ENCODE results near the gene C10orf71. TPM values are rescaled to one million over a fixed set of nuclear protein-coding genes. Genes with fewer than 3 reads are reported as not detected.

The C10orf71 gene
- polyA plus RNA-seq (2013, experiment 1 of 2), result not detected
- polyA plus RNA-seq (2013, experiment 2 of 2), result 0.01 TPM

GRCh38 chr10:49298983-49299815 is at the start of gene C10orf71:
Gene C10orf71, plus strand, starts transcription at chr10:49299170. Its CDS starts 23,376 bp downstream, at chr10:49322546.
- Histone ChIP-seq H3K23ac (ENCODE audit: low read length) (no peak within 1 kb of the TSS), H3K56ac (ENCODE audit: low read length) (peak within 1 kb of the TSS; percentile 54), H2BK15ac (replicated peaks; ENCODE audit: low read depth) (no peak within 1 kb of the TSS), H3K79me1 (ENCODE audit: low read length) (no peaks in the 10 kb centered on the region), H3K4me2 (ENCODE audit: low read length) (no peak within 1 kb of the TSS), H3K18ac (ENCODE audit: low read length) (no peak within 1 kb of the TSS), H3K4me1 (ENCODE audit: control insufficient read depth, low read depth, low read length) (peaks cover 8% of the 10 kb centered on the region), H4K5ac (ENCODE audit: low read length) (no peak within 1 kb of the TSS), H3K4me3 (ENCODE audit: low read length) (no peak within 1 kb of the TSS), H3K27ac (ENCODE audit: low read depth, low read length) (no peak within 1 kb of the TSS), H4K8ac (ENCODE audit: low read depth, low read length) (no peak within 1 kb of the TSS), H2BK5ac (ENCODE audit: low read length) (peak within 1 kb of the TSS; percentile 25), H3K4ac (ENCODE audit: low read depth, low read length) (no peak within 1 kb of the TSS), H3K36me3 (ENCODE audit: control insufficient read depth, insufficient read depth, low read length) (no peaks in the 10 kb centered on the region), H2AK5ac (ENCODE audit: low read length) (no peak within 1 kb of the TSS), H3K79me2 (ENCODE audit: control insufficient read depth, insufficient read depth, low read length) (no peaks in the 10 kb centered on the region), H2BK120ac (ENCODE audit: low read depth, low read length) (no peak within 1 kb of the TSS), H3K9ac (ENCODE audit: low read length) (no peak within 1 kb of the TSS), H3K27me3 (ENCODE audit: insufficient read depth, low read length, poor library complexity) (no peaks in the 10 kb centered on the region)
- peak; percentile 64 for DNase-seq
- no CpG with 5 or more reads among the region's 27 CpGs for WGBS (ENCODE audit: extremely low coverage, insufficient coverage, low lambda C conversion rate)

DNA sequence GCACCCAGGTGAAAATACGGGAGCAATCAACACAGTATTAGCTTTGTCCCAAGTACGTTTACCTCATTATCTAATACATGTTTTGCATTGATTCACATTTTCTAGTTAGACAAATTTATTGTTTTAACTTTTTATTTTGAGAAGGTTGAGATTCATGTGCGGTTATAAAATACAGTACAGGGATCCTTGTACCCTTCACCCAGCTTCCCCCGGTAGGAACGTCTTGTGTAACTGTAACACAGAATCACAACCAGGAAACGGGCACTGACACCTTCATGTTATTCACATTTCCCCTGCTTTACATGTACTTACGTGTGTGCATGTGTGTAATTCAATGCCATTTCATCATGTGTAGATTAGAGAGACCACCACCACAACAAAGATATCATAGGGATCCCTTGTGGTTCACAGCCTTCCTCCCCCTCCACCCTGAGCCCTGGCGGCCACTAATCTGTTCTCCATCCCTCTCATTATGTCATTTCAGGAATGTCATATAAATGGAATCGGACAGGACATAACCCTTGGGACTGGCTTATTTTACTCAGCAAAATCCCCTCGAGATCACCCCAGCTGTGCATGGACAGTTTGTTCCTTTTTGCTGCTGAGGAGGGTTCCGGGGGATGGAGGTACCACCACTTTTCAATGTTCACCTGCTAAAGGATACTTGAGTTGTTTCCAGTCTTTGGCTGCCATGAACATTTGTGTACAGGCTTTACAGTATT is 46.5 kb upstream of the C10orf71 start:
- no peak overlapping the region for H2AK5ac ChIP-seq (ENCODE audit: low read length)
- H3K4me2 ChIP-seq (ENCODE audit: low read length), result no peak overlapping the region
- H3K79me2 ChIP-seq (ENCODE audit: control insufficient read depth, insufficient read depth, low read length), result no peaks in the 10 kb centered on the region
- H3K79me1 ChIP-seq (ENCODE audit: low read length), result no peaks in the 10 kb centered on the region
- no peak overlapping the region for H3K18ac ChIP-seq (ENCODE audit: low read length)
- no peaks in the 10 kb centered on the region for H3K36me3 ChIP-seq (ENCODE audit: control insufficient read depth, insufficient read depth, low read length)
- H2BK120ac ChIP-seq (ENCODE audit: low read depth, low read length), result no peak overlapping the region
- H3K27me3 ChIP-seq (ENCODE audit: insufficient read depth, low read length, poor library complexity), result no peaks in the 10 kb centered on the region
- no peak overlapping the region for H3K23ac ChIP-seq (ENCODE audit: low read length)
- H3K9ac ChIP-seq (ENCODE audit: low read length), result no peak overlapping the region
- H4K5ac ChIP-seq (ENCODE audit: low read length), result no peak overlapping the region
- H3K27ac ChIP-seq (ENCODE audit: low read depth, low read length), result no peak overlapping the region
- H2BK15ac ChIP-seq (replicated peaks; ENCODE audit: low read depth), result no peak overlapping the region
- no peaks in the 10 kb centered on the region for H3K4me1 ChIP-seq (ENCODE audit: control insufficient read depth, low read depth, low read length)
- H3K4me3 ChIP-seq (ENCODE audit: low read length), result no peak overlapping the region
- no peak overlapping the region for H3K4ac ChIP-seq (ENCODE audit: low read depth, low read length)
- no CpG with 5 or more reads among the region's 11 CpGs for WGBS (ENCODE audit: extremely low coverage, insufficient coverage, low lambda C conversion rate)
- H2BK5ac ChIP-seq (ENCODE audit: low read length), result no peak overlapping the region
- no peak overlapping the region for H4K8ac ChIP-seq (ENCODE audit: low read depth, low read length)
- no peak overlapping the region for H3K56ac ChIP-seq (ENCODE audit: low read length)
- no peak for DNase-seq

DNA sequence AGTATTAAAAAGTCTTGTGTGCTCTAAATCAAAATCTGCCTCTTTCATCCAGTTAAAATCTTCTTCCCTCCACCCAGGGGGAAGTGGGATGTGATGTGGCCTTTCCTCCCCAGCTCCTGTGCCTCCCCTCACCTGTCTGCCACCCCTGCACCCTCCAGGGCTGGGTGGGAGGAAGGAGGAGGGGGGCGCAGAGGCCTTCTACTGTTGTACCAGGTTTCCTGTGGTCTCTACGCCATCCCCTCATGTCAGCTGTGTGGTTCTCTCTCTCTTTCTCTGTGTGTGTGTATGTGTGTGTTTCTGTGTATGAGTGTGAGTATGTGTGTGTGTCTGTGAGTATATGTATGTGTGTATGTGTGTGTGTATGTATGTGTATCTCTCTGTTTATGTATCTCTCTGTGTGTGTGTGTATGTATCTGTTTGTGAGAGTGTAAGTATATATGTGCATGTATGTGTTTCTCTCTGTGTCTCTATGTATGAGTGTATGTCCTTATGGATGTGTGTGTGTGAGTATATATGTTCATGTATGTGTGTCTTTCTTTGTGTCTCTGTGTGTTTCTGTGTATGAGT is 45.5 kb upstream of the C10orf71 start:
- Histone ChIP-seq H3K56ac (ENCODE audit: low read length) (no peak overlapping the region), H4K8ac (ENCODE audit: low read depth, low read length) (no peak overlapping the region), H2BK5ac (ENCODE audit: low read length) (no peak overlapping the region), H3K23ac (ENCODE audit: low read length) (no peak overlapping the region), H3K4ac (ENCODE audit: low read depth, low read length) (no peak overlapping the region), H3K4me3 (ENCODE audit: low read length) (no peak overlapping the region), H3K4me1 (ENCODE audit: control insufficient read depth, low read depth, low read length) (no peaks in the 10 kb centered on the region), H3K18ac (ENCODE audit: low read length) (no peak overlapping the region), H2BK15ac (replicated peaks; ENCODE audit: low read depth) (no peak overlapping the region), H4K5ac (ENCODE audit: low read length) (no peak overlapping the region), H2BK120ac (ENCODE audit: low read depth, low read length) (no peak overlapping the region), H3K27ac (ENCODE audit: low read depth, low read length) (no peak overlapping the region), H3K36me3 (ENCODE audit: control insufficient read depth, insufficient read depth, low read length) (no peaks in the 10 kb centered on the region), H3K79me2 (ENCODE audit: control insufficient read depth, insufficient read depth, low read length) (no peaks in the 10 kb centered on the region), H3K27me3 (ENCODE audit: insufficient read depth, low read length, poor library complexity) (no peaks in the 10 kb centered on the region), H2AK5ac (ENCODE audit: low read length) (no peak overlapping the region), H3K79me1 (ENCODE audit: low read length) (no peaks in the 10 kb centered on the region), H3K9ac (ENCODE audit: low read length) (no peak overlapping the region), H3K4me2 (ENCODE audit: low read length) (no peak overlapping the region)
- WGBS (ENCODE audit: extremely low coverage, insufficient coverage, low lambda C conversion rate), result no CpG with 5 or more reads among the region's 2 CpGs
- no peak for DNase-seq

GRCh38 chr10:49254150-49254549 is 44.8 kb upstream of the C10orf71 start:
- Histone ChIP-seq H2BK5ac (ENCODE audit: low read length) (no peak overlapping the region), H3K18ac (ENCODE audit: low read length) (no peak overlapping the region), H3K36me3 (ENCODE audit: control insufficient read depth, insufficient read depth, low read length) (no peaks in the 10 kb centered on the region), H3K27me3 (ENCODE audit: insufficient read depth, low read length, poor library complexity) (no peaks in the 10 kb centered on the region), H3K9ac (ENCODE audit: low read length) (no peak overlapping the region), H3K23ac (ENCODE audit: low read length) (no peak overlapping the region), H3K79me1 (ENCODE audit: low read length) (no peaks in the 10 kb centered on the region), H4K8ac (ENCODE audit: low read depth, low read length) (no peak overlapping the region), H3K4ac (ENCODE audit: low read depth, low read length) (no peak overlapping the region), H3K4me2 (ENCODE audit: low read length) (no peak overlapping the region), H2AK5ac (ENCODE audit: low read length) (no peak overlapping the region), H3K56ac (ENCODE audit: low read length) (no peak overlapping the region), H2BK15ac (replicated peaks; ENCODE audit: low read depth) (no peak overlapping the region), H3K4me3 (ENCODE audit: low read length) (no peak overlapping the region), H2BK120ac (ENCODE audit: low read depth, low read length) (no peak overlapping the region), H3K27ac (ENCODE audit: low read depth, low read length) (no peak overlapping the region), H3K79me2 (ENCODE audit: control insufficient read depth, insufficient read depth, low read length) (no peaks in the 10 kb centered on the region), H3K4me1 (ENCODE audit: control insufficient read depth, low read depth, low read length) (no peaks in the 10 kb centered on the region), H4K5ac (ENCODE audit: low read length) (no peak overlapping the region)
- DNase-seq, result no peak

- WGBS (ENCODE audit: extremely low coverage, insufficient coverage, low lambda C conversion rate), result no CpG with 5 or more reads among the region's 14 CpGs
- Histone ChIP-seq H4K5ac (ENCODE audit: low read length) (no peak overlapping the region), H2AK5ac (ENCODE audit: low read length) (no peak overlapping the region), H3K27ac (ENCODE audit: low read depth, low read length) (no peak overlapping the region), H3K79me2 (ENCODE audit: control insufficient read depth, insufficient read depth, low read length) (no peaks in the 10 kb centered on the region), H3K4ac (ENCODE audit: low read depth, low read length) (no peak overlapping the region), H3K23ac (ENCODE audit: low read length) (no peak overlapping the region), H3K56ac (ENCODE audit: low read length) (no peak overlapping the region), H2BK5ac (ENCODE audit: low read length) (no peak overlapping the region), H2BK15ac (replicated peaks; ENCODE audit: low read depth) (no peak overlapping the region), H3K4me3 (ENCODE audit: low read length) (no peak overlapping the region), H3K18ac (ENCODE audit: low read length) (no peak overlapping the region), H3K4me1 (ENCODE audit: control insufficient read depth, low read depth, low read length) (no peaks in the 10 kb centered on the region), H4K8ac (ENCODE audit: low read depth, low read length) (no peak overlapping the region), H3K79me1 (ENCODE audit: low read length) (no peaks in the 10 kb centered on the region), H2BK120ac (ENCODE audit: low read depth, low read length) (no peak overlapping the region), H3K36me3 (ENCODE audit: control insufficient read depth, insufficient read depth, low read length) (no peaks in the 10 kb centered on the region), H3K4me2 (ENCODE audit: low read length) (no peak overlapping the region), H3K27me3 (ENCODE audit: insufficient read depth, low read length, poor library complexity) (no peaks in the 10 kb centered on the region), H3K9ac (ENCODE audit: low read length) (no peak overlapping the region)
- no peak for DNase-seq
Measured at GRCh38 chr10:49254556-49255318, 44.2 kb upstream of the C10orf71 start.
